ENCODE data around the gene PRR14L. TPM values are rescaled to one million over a fixed set of nuclear protein-coding genes. Genes with fewer than 3 reads are reported as not detected.
A peak's percentile ranks its signal among the peaks of the same experiment; 100 is the strongest.

Gene PRR14L
- total RNA-seq, 1 experiment from 2014 or later, result 42.5 TPM

- POLR2A ChIA-PET, result no interaction called here
- H3K27ac Mint-ChIP-seq (ENCODE audit: unreplicated experiment), result no peak overlapping the region
- no peaks in the 10 kb centered on the region for H3K9me3 ChIP-seq
- no TSS peak for BruUV-seq (replicated peaks)
- H3K4me3 Mint-ChIP-seq (ENCODE audit: unreplicated experiment), result no peak overlapping the region
- H3K9me3 Mint-ChIP-seq (ENCODE audit: unreplicated experiment), result no peaks in the 10 kb centered on the region
- H3K4me3 ChIP-seq (ENCODE audit: low read depth, low read length), result no peak overlapping the region
- CTCF ChIA-PET, result interaction anchor here (0.7 kb wide), 1 partner anchor 123 kb away, joined by 3 read pairs; no protein-coding TSS in a partner anchor
- H3K4me1 ChIP-seq, result peaks cover 7% of the 10 kb centered on the region; the same call in 1 of the 2 replicates
- no peak for TF ChIP-seq CTCF (IDR thresholded peaks at IDR 0.05; ENCODE audit: insufficient read depth in 1 of 2, low read depth in 1 of 2, low read length in 1 of 2, severe bottlenecking in 1 of 2, unreplicated experiment in 1 of 2)
- no peaks in the 10 kb centered on the region; the same call in 1 of the 2 replicates for H3K36me3 ChIP-seq (ENCODE audit: control insufficient read depth, insufficient read depth, low read length)
- no peak for DNase-seq
- no peaks in the 10 kb centered on the region for H3K27me3 Mint-ChIP-seq (ENCODE audit: insufficient read depth, unreplicated experiment)
- intact Hi-C loops (cut with micrococcal nuclease; ENCODE audit: unreplicated experiment), result no loop called here
- no peaks in the 10 kb centered on the region for H3K27me3 ChIP-seq (replicated peaks; ENCODE audit: control insufficient read depth, insufficient read depth, low read length)
- H3K36me3 Mint-ChIP-seq (ENCODE audit: insufficient read depth, unreplicated experiment), result peaks cover 50% of the 10 kb centered on the region
- H3K4me1 Mint-ChIP-seq (ENCODE audit: low read depth, unreplicated experiment), result peaks cover 7% of the 10 kb centered on the region
These were observed 10.1 kb downstream of the PRR14L start for GRCh38 chr22:31739795-31740201.

- H3K4me3 Mint-ChIP-seq (ENCODE audit: unreplicated experiment), result no peak overlapping the region
- Histone ChIP-seq H3K4me3 (ENCODE audit: low read depth, low read length) (no peak overlapping the region), H3K4me1 (peaks cover 10% of the 10 kb centered on the region; the same call in 1 of the 2 replicates), H3K36me3 (ENCODE audit: control insufficient read depth, insufficient read depth, low read length) (no peaks in the 10 kb centered on the region; the same call in 1 of the 2 replicates), H3K27me3 (replicated peaks; ENCODE audit: control insufficient read depth, insufficient read depth, low read length) (no peaks in the 10 kb centered on the region), H3K9me3 (no peaks in the 10 kb centered on the region)
- H3K36me3 Mint-ChIP-seq (ENCODE audit: insufficient read depth, unreplicated experiment), result peaks cover 59% of the 10 kb centered on the region
- ChIA-PET CTCF (interaction anchor here (0.9 kb wide), 1 partner anchor 73 kb away, joined by 8 read pairs; no protein-coding TSS in a partner anchor), POLR2A (no interaction called here)
- no peak for DNase-seq
- intact Hi-C loops (cut with micrococcal nuclease; ENCODE audit: unreplicated experiment), result no loop called here
- no peaks in the 10 kb centered on the region for H3K27me3 Mint-ChIP-seq (ENCODE audit: insufficient read depth, unreplicated experiment)
- TF ChIP-seq CTCF (IDR thresholded peaks at IDR 0.05; ENCODE audit: insufficient read depth in 1 of 2, low read depth in 1 of 2, low read length in 1 of 2, severe bottlenecking in 1 of 2, unreplicated experiment in 1 of 2), result no peak
- BruUV-seq (replicated peaks), result TSS peak; percentile 2
- H3K9me3 Mint-ChIP-seq (ENCODE audit: unreplicated experiment), result no peaks in the 10 kb centered on the region
- peaks cover 12% of the 10 kb centered on the region for H3K4me1 Mint-ChIP-seq (ENCODE audit: low read depth, unreplicated experiment)
- H3K27ac Mint-ChIP-seq (ENCODE audit: unreplicated experiment), result peak overlapping the region; percentile 14
These were observed 11.4 kb downstream of the PRR14L start for GRCh38 chr22:31738566-31738965.

GRCh38 chr22:31737932-31738331 lies 12.0 kb downstream of the PRR14L start:
- POLR2A ChIA-PET, result no interaction called here
- H3K36me3 Mint-ChIP-seq (ENCODE audit: insufficient read depth, unreplicated experiment), result peaks cover 65% of the 10 kb centered on the region

More at GRCh38 chr22:31737932-31738331, 12.0 kb downstream of the PRR14L start:
- Mint-ChIP-seq H3K27me3 (ENCODE audit: insufficient read depth, unreplicated experiment) (no peaks in the 10 kb centered on the region), H3K9me3 (ENCODE audit: unreplicated experiment) (no peaks in the 10 kb centered on the region), H3K4me1 (ENCODE audit: low read depth, unreplicated experiment) (peaks cover 12% of the 10 kb centered on the region), H3K4me3 (ENCODE audit: unreplicated experiment) (no peak overlapping the region), H3K27ac (ENCODE audit: unreplicated experiment) (no peak overlapping the region)
- intact Hi-C loops (cut with micrococcal nuclease; ENCODE audit: unreplicated experiment), result no loop called here
- no peaks in the 10 kb centered on the region; the same call in 1 of the 2 replicates for H3K36me3 ChIP-seq (ENCODE audit: control insufficient read depth, insufficient read depth, low read length)
- peaks cover 10% of the 10 kb centered on the region; the same call in 1 of the 2 replicates for H3K4me1 ChIP-seq
- no peak overlapping the region for H3K4me3 ChIP-seq (ENCODE audit: low read depth, low read length)
- DNase-seq, result no peak
- H3K27me3 ChIP-seq (replicated peaks; ENCODE audit: control insufficient read depth, insufficient read depth, low read length), result no peaks in the 10 kb centered on the region
- TF ChIP-seq CTCF (IDR thresholded peaks at IDR 0.05; ENCODE audit: insufficient read depth in 1 of 2, low read depth in 1 of 2, low read length in 1 of 2, severe bottlenecking in 1 of 2, unreplicated experiment in 1 of 2), result no peak
- H3K9me3 ChIP-seq, result no peaks in the 10 kb centered on the region
- CTCF ChIA-PET, result interaction anchor here (0.9 kb wide), 1 partner anchor 72 kb away, joined by 8 read pairs; no protein-coding TSS in a partner anchor
- no TSS peak for BruUV-seq (replicated peaks)

Measured in Caco-2 (cell line).